Neutrophil (primary cell): ENCODE data around the gene ITGB3.
"Not testable (repeated sequence)": the region's sequence is repeated elsewhere in the genome, so short reads cannot be mapped to it uniquely, and the experiment has no call there.

Experiments
- H3K27ac ChIP-seq: fragments of 200-600 bp; sonication (generic); 2 replicates; pipeline ENCODE4 v1.5.1; 2016; ENCODE audit warnings: mild to moderate bottlenecking, moderate library complexity
- H3K27me3 ChIP-seq: fragments of 200-600 bp; sonication (generic); 2 replicates; pipeline ENCODE4 v1.6.0; 2016; ENCODE audit warnings: mild to moderate bottlenecking
- H3K36me3 ChIP-seq: fragments of 200-600 bp; sonication (generic); 2 replicates; pipeline ENCODE4 v1.5.1; 2017
- H3K4me1 ChIP-seq, 2 experiments: fragments of 200-600 bp in 1 of 2; sonication (generic) in 1 of 2; 1 replicate in 1 of 2; 2 replicates in 1 of 2; pipeline versions ENCODE4 v1.5.1 to v1.6.1; 2013 to 2016; ENCODE audit warnings: low read depth in 1 of 2, low read length in 1 of 2, mild to moderate bottlenecking in 1 of 2, moderate library complexity in 1 of 2; ENCODE audit not compliant: control insufficient read depth in 1 of 2, insufficient read depth in 1 of 2
- H3K4me3 ChIP-seq, 2 experiments: fragments of 200-600 bp in 1 of 2; sonication (generic) in 1 of 2; 1 replicate in 1 of 2; 2 replicates in 1 of 2; pipeline ENCODE4 v1.5.1; 2013 to 2016; ENCODE audit warnings: low read depth in 1 of 2, low read length in 1 of 2, mild to moderate bottlenecking in 1 of 2, moderate library complexity in 1 of 2
- H3K9me3 ChIP-seq: fragments of 200-600 bp; sonication (generic); 2 replicates; pipeline ENCODE4 v1.5.1; 2016
- TF ChIP-seq, protein P1 (sequence below): fragments of 200-600 bp; sonication (generic); IDR thresholded peaks from 2 replicates; pipeline ENCODE4 v1.5.1; 2016; ENCODE audit warnings: antibody characterized with exemption

ITGB3 gene

DNA sequence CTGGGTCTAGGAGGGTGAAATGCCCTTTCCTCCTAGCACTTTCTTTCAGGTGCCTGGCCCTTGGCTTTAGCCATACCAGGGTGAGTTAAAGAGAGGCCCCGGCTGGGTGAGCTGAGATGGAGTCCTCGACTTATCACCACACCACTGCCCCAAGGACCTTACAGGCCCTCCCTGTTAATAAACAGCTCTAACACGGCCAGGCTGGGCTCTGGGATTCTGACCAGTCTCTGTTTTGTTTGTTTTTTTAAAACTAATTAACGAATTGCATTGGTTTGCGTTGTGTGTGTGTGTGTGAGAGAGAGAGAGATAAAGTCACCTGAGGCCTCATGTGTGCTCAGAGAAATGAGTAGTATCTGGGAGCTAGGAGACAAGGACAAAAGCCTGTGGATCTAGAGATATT lies 30.2 kb upstream of the ITGB3 start:
- no peaks in the 10 kb centered on the region for H3K4me1 ChIP-seq
- H3K36me3 ChIP-seq, result no peaks in the 10 kb centered on the region
- no peak overlapping the region for H3K27ac ChIP-seq
- TF ChIP-seq, protein P1, sequence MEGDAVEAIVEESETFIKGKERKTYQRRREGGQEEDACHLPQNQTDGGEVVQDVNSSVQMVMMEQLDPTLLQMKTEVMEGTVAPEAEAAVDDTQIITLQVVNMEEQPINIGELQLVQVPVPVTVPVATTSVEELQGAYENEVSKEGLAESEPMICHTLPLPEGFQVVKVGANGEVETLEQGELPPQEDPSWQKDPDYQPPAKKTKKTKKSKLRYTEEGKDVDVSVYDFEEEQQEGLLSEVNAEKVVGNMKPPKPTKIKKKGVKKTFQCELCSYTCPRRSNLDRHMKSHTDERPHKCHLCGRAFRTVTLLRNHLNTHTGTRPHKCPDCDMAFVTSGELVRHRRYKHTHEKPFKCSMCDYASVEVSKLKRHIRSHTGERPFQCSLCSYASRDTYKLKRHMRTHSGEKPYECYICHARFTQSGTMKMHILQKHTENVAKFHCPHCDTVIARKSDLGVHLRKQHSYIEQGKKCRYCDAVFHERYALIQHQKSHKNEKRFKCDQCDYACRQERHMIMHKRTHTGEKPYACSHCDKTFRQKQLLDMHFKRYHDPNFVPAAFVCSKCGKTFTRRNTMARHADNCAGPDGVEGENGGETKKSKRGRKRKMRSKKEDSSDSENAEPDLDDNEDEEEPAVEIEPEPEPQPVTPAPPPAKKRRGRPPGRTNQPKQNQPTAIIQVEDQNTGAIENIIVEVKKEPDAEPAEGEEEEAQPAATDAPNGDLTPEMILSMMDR, result no peak
- H3K27me3 ChIP-seq, result peaks cover 40% of the 10 kb centered on the region
- no peaks in the 10 kb centered on the region for H3K9me3 ChIP-seq
- H3K4me3 ChIP-seq, result no peak overlapping the region

DNA sequence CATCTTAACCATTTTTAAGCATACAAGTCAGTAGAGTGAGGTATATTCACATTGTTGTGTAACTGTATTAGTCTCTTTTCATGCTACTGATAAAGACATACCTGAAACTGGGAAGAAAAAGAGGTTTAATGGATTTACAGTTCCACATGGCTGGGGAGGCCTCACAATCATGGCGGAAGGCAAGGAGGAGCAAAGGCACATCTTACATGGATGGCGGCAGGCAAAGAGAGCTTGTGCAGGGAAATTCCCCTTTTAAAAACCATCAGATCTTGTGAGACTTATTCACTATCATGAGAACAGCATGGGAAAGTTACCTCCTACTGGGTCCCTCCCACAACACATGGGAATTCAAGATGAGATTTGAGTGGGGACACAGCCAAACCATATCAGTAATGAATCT lies 29.6 kb upstream of the ITGB3 start:
- H3K36me3 ChIP-seq, H3K27ac ChIP-seq: not testable (repeated sequence)

DNA sequence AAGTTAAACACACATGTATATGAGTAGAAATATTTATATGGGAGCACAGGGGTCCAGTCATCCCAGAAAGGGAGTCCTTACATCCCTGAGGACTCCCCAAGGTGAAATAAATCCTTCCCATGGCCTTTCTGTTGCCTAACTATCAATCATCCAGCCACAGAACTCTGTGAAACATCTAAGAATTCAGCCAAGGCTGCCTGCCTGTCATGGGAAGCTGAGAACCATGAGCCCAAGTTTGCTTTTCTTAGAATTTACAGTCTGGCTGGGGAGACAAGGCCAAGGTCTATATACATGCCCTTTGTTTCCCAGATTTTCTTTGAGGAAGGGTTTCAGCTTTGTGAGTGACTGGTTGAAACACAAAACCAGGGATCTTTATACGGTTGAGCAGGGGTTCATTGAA lies 28.7 kb upstream of the ITGB3 start:
- Histone ChIP-seq H3K9me3 (no peaks in the 10 kb centered on the region), H3K36me3 (no peaks in the 10 kb centered on the region), H3K27me3 (peaks cover 31% of the 10 kb centered on the region), H3K4me3 (no peak overlapping the region), H3K27ac (no peak overlapping the region), H3K4me1 (peaks cover 3 to 5% of the 10 kb centered on the region in 2 experiments)
- TF ChIP-seq, protein P1, result no peak

More for the DNA sequence above, 29.6 kb upstream of the ITGB3 start:
- not testable (repeated sequence) for H3K9me3 ChIP-seq, H3K4me1 ChIP-seq, H3K4me3 ChIP-seq
- peaks cover 34% of the 10 kb centered on the region for H3K27me3 ChIP-seq

DNA sequence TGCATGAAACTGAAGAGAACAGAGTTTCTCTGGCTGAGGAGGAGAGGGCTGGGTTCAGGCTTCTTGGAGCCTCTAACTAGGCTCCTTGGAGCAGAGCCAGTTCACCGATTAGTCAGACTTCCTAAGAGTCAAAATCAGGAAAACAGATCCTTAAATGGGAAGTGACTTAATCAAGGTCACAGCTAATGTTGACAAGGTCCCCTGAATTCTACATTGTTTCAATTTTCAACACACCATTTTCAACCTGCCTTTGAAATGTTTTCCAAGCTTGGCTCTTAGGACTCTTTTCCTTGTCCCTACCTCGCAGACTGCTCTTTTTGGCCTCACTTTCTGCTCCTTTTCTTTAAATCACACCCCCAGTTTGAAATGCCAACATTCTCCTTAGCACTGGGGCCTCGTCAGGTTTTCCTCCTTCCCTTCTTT lies 28.2 kb upstream of the ITGB3 start:
- H3K27ac ChIP-seq, result no peak overlapping the region
- H3K4me1 ChIP-seq, result peaks cover 6 to 9% of the 10 kb centered on the region in 2 experiments
- TF ChIP-seq, protein P1, result no peak
- no peaks in the 10 kb centered on the region for H3K9me3 ChIP-seq
- H3K4me3 ChIP-seq, result no peak overlapping the region
- H3K36me3 ChIP-seq, result no peaks in the 10 kb centered on the region
- peaks cover 31% of the 10 kb centered on the region for H3K27me3 ChIP-seq

DNA sequence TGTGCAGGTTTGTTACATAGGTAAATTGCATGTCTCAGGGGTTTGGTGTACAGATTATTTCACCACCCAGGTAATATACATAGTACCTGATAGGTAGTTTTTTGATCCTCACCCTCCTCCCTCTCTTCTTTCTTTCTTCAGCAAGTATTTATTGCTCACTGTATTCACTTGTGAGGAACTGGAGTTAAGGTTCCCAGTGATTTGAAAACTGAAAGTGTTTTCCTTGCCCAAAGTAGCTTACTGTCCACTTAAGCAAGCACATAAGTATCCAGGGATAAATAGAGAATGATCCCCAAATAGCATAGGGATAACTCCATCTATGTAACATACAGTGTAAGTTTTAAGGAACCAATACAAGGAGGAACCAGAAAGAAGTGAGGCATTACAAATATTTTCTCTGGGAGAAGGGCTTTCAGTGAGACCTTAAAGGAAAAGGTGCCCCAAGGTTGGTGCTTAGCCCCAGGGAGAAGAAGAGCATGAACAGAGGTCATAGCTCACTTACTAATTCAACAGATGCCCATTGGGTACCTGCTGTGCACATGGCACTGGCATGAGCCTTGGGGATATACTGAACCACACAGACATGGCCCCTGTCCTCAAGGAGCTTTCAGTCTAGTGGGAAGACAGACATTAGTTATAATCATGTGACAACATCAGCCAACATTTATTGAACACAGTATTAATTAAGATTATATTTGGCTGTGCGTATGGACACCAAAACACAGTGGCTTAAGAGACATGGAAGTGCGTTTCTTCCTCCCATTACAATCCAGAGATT lies 27.5 kb upstream of the ITGB3 start:
- H3K9me3 ChIP-seq, result no peaks in the 10 kb centered on the region
- H3K27ac ChIP-seq, result no peak overlapping the region
- no peak overlapping the region for H3K4me3 ChIP-seq
- H3K36me3 ChIP-seq, result no peaks in the 10 kb centered on the region
- peaks cover 29% of the 10 kb centered on the region for H3K27me3 ChIP-seq
- TF ChIP-seq, protein P1, result no peak
- H3K4me1 ChIP-seq, result peaks cover 6 to 9% of the 10 kb centered on the region in 2 experiments

DNA sequence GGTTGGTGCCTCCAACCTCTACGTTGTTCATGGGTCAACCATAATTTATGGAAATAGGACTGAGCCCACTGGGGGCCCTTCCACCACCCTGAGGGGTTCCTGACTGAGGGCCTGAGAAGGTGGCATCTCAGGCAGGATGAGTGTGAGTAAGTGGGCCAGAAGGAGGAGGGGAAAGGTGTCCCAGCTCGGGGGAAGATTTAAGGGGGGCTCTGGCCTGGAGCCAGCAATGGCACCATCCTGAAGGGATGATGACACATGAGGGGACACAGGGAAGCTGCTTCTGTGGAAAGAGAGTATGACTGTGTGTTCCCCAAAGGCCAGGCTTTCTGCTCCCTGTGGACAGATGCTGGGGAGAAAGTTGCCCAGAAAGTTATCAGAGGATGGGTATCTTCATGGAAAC lies 25.8 kb upstream of the ITGB3 start:
- Histone ChIP-seq H3K4me1 (peaks cover 6 to 9% of the 10 kb centered on the region in 2 experiments), H3K4me3 (no peak overlapping the region), H3K27me3 (peaks cover 16% of the 10 kb centered on the region), H3K36me3 (no peaks in the 10 kb centered on the region), H3K9me3 (no peaks in the 10 kb centered on the region), H3K27ac (no peak overlapping the region)
- TF ChIP-seq, protein P1, result no peak
